Thymus (tissue), 11 donors: Measurements from ENCODE around the gene TMEM178B. TPM values are rescaled to one million over a fixed set of nuclear protein-coding genes. Genes with fewer than 3 reads are reported as not detected.

Experiments
- DNase-seq, 9 donors: peaks; one replicate each; pipeline ENCODE4 v3.0.0-alpha.2; 2013; ENCODE audit warnings: low spot score in 9 of 9, low read depth in 6 of 9, missing footprints in 1 of 9
- H3K27ac ChIP-seq, 2 donors: one replicate each; pipeline ENCODE4 v1.5.1; 2013; ENCODE audit warnings: control low read depth in 1 of 2, low read depth in 1 of 2, low read length in 1 of 2, mild to moderate bottlenecking in 1 of 2, moderate library complexity in 1 of 2
- H3K27me3 ChIP-seq, 2 donors: one replicate each; pipeline ENCODE4 v1.5.1; 2013; ENCODE audit warnings: low read length in 1 of 2; ENCODE audit not compliant: control insufficient read depth in 2 of 2, insufficient read depth in 1 of 2
- H3K36me3 ChIP-seq, 2 donors: one replicate each; pipeline ENCODE4 v1.5.1; 2013; ENCODE audit warnings: low read length in 1 of 2, mild to moderate bottlenecking in 1 of 2, moderate library complexity in 1 of 2; ENCODE audit not compliant: control insufficient read depth in 2 of 2, insufficient read depth in 2 of 2
- H3K4me1 ChIP-seq, 2 donors: one replicate each; pipeline ENCODE4 v1.5.1; 2013; ENCODE audit warnings: low read length in 2 of 2; ENCODE audit not compliant: control insufficient read depth in 2 of 2, insufficient read depth in 2 of 2
- H3K4me3 ChIP-seq, 2 donors: one replicate each; pipeline ENCODE4 v1.5.1; 2013; ENCODE audit warnings: low read length in 2 of 2, control low read depth in 1 of 2, mild to moderate bottlenecking in 1 of 2
- H3K9me3 ChIP-seq, 2 donors: one replicate each; pipeline ENCODE4 v1.5.1; 2013; ENCODE audit warnings: low read length in 1 of 2, mild to moderate bottlenecking in 1 of 2; ENCODE audit not compliant: control insufficient read depth in 2 of 2, insufficient read depth in 1 of 2
- WGBS: extraction: QIAGEN DNeasy Blood & Tissue Kit; methylation state at CpG from one replicate; pipeline ENCODE4 v1.1.7; 2013; 5-methylcytosine and 5-hydroxymethylcytosine counted together
- polyA plus RNA-seq: library from polyadenylated mRNA; stranded (reverse); fragments of 200-250 nt; gene quantifications from one replicate; pipeline ENCODE4 v1.2.3, GENCODE V29; 2013
- total RNA-seq: library from RNA; stranded (reverse); fragments of 120-200 nt; gene quantifications from one replicate; pipeline ENCODE4 v1.2.4, GENCODE V29; 2013
- donor health status: healthy.

TMEM178B gene
- total and polyA plus RNA-seq, 2 donors = 0.68 to 2.0 TPM

GRCh38 chr7:141209454-141209853 lies 135.6 kb downstream of the TMEM178B start:
- Histone ChIP-seq H3K27ac (no peak overlapping the region), H3K9me3 (no peaks in the 10 kb centered on the region), H3K27me3 (no peaks in the 10 kb centered on the region), H3K4me1 (peaks cover 0 to 6% of the 10 kb centered on the region in 2 donors), H3K4me3 (no peak overlapping the region), H3K36me3 (no peaks in the 10 kb centered on the region)
- no peak for DNase-seq
- 84% methylated on average over 3 of the region's 3 CpGs for WGBS

GRCh38 chr7:141210862-141211261 lies 137.0 kb downstream of the TMEM178B start:
- DNase-seq = no peak
- Histone ChIP-seq H3K27ac (no peak overlapping the region), H3K27me3 (no peaks in the 10 kb centered on the region), H3K9me3 (no peaks in the 10 kb centered on the region), H3K36me3 (no peaks in the 10 kb centered on the region), H3K4me3 (no peak overlapping the region), H3K4me1 (peaks cover 0 to 6% of the 10 kb centered on the region in 2 donors)
- 59% methylated on average over 2 of the region's 2 CpGs for WGBS

GRCh38 chr7:141213226-141213625 lies 139.4 kb downstream of the TMEM178B start:
- no peaks in the 10 kb centered on the region for H3K27me3 ChIP-seq
- no peak for DNase-seq
- H3K9me3 ChIP-seq = no peaks in the 10 kb centered on the region
- no peaks in the 10 kb centered on the region for H3K36me3 ChIP-seq
- H3K4me3 ChIP-seq = no peak overlapping the region
- peaks cover 0 to 4% of the 10 kb centered on the region in 2 donors for H3K4me1 ChIP-seq
- 91% methylated on average over 2 of the region's 2 CpGs for WGBS
- H3K27ac ChIP-seq = no peak overlapping the region

DNA sequence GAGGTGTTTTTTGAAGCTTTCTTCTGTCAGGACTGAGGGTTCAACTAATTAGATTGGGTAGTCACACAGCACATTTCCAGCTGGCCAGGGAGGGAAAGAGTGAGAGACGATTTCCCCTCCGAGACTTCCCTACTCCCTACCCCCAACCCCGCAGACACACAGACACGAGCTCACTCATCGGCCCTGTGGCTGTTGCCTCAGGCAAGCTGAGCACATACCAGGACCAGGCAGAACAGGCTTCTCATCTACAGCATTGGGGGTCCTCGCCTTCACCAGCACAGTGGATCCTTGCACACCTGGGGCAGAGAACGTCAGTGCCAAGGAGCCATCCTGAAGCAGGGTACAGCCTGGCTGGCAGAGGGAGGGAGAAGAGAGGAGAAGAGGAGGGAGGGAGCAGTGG lies 144.1 kb downstream of the TMEM178B start:
- Histone ChIP-seq H3K4me1 (no peaks in the 10 kb centered on the region), H3K27me3 (no peaks in the 10 kb centered on the region), H3K27ac (no peak overlapping the region), H3K36me3 (no peaks in the 10 kb centered on the region), H3K9me3 (no peaks in the 10 kb centered on the region), H3K4me3 (no peak overlapping the region)
- 78% methylated on average over 7 of the region's 7 CpGs for WGBS
- DNase-seq = no peak

GRCh38 chr7:141218941-141219340 lies 145.1 kb downstream of the TMEM178B start:
- Histone ChIP-seq H3K36me3 (no peaks in the 10 kb centered on the region), H3K27me3 (no peaks in the 10 kb centered on the region), H3K27ac (no peak overlapping the region), H3K4me1 (no peaks in the 10 kb centered on the region), H3K9me3 (no peaks in the 10 kb centered on the region), H3K4me3 (no peak overlapping the region)
- WGBS = 71% methylated on average over 6 of the region's 6 CpGs
- no peak for DNase-seq

GRCh38 chr7:141220263-141220880 lies 146.5 kb downstream of the TMEM178B start:
- DNase-seq = no peak
- no peaks in the 10 kb centered on the region for H3K4me1 ChIP-seq
- no peaks in the 10 kb centered on the region for H3K27me3 ChIP-seq
- 83% methylated on average over 8 of the region's 8 CpGs for WGBS
- no peaks in the 10 kb centered on the region for H3K36me3 ChIP-seq
- H3K4me3 ChIP-seq = no peak overlapping the region
- no peak overlapping the region for H3K27ac ChIP-seq
- H3K9me3 ChIP-seq = no peaks in the 10 kb centered on the region

GRCh38 chr7:141221007-141221612 lies 147.2 kb downstream of the TMEM178B start:
- Histone ChIP-seq H3K36me3 (no peaks in the 10 kb centered on the region), H3K27me3 (no peaks in the 10 kb centered on the region), H3K4me1 (no peaks in the 10 kb centered on the region), H3K4me3 (no peak overlapping the region), H3K9me3 (no peaks in the 10 kb centered on the region), H3K27ac (no peak overlapping the region)
- DNase-seq = peak in 1 of 9 donors; percentile 10
- WGBS = 53% methylated on average over 2 of the region's 2 CpGs

- H3K27me3 ChIP-seq = no peaks in the 10 kb centered on the region
Observed at GRCh38 chr7:141225916-141226618, 152.2 kb downstream of the TMEM178B start.

GRCh38 chr7:141227454-141227853 lies 153.6 kb downstream of the TMEM178B start:
- DNase-seq = no peak
- Histone ChIP-seq H3K27me3 (no peaks in the 10 kb centered on the region), H3K4me3 (no peak overlapping the region), H3K4me1 (no peaks in the 10 kb centered on the region), H3K36me3 (no peaks in the 10 kb centered on the region), H3K27ac (no peak overlapping the region), H3K9me3 (no peaks in the 10 kb centered on the region)
- 72% methylated on average over 4 of the region's 4 CpGs for WGBS

More at GRCh38 chr7:141225916-141226618, 152.2 kb downstream of the TMEM178B start:
- Histone ChIP-seq H3K36me3 (no peaks in the 10 kb centered on the region), H3K9me3 (no peaks in the 10 kb centered on the region), H3K4me3 (no peak overlapping the region), H3K27ac (no peak overlapping the region), H3K4me1 (no peaks in the 10 kb centered on the region)
- no peak for DNase-seq
- WGBS = 91% methylated on average over 8 of the region's 8 CpGs
